HepG2 (cell line): ENCODE results near the gene AP2A2. TPM values are rescaled to one million over a fixed set of nuclear protein-coding genes. Genes with fewer than 3 reads are reported as not detected.

Experiments
- ATAC-seq: fragments of 200-7000 bp; cut with Tn5 transposase; 3 replicates; pipeline ENCODE4 v1.9.1; 2020; ENCODE audit warnings: mild to moderate bottlenecking, moderate library complexity
- BruUV-seq: library from RNA; stranded (reverse); fragments of 400-500 nt; replicated peaks from 2 replicates; lab custom pipeline; 2021; lab: Mats Ljungman, UMichigan
- CTCF ChIA-PET: fragments of 300-600 bp; formaldehyde crosslinking; extraction: SDS; loops from one replicate; lab custom pipeline; 2021; ENCODE audit warnings: low total read pairs, inconsistent platforms, low intra/inter-chr PET ratio; lab: Yijun Ruan, JAX
- POLR2A ChIA-PET: fragments of 350-600 bp; sonication (Branson Sonifier 250); formaldehyde crosslinking; loops from one replicate; lab custom pipeline; 2020; ENCODE audit warnings: antibody characterized with exemption, inconsistent platforms; lab: Yijun Ruan, JAX
- DNase-seq: peaks from one replicate; pipeline ENCODE4 v3.0.0-alpha.2; 2015; ENCODE audit warnings: low spot score
- FAIRE-seq: peaks from 3 replicates; lab custom pipeline; 2011; peaks lifted over from hg19 to GRCh38; lab: Jason Lieb, UNC
- H2AFZ ChIP-seq: one replicate; pipeline ENCODE4 v1.6.1; 2011; ENCODE audit warnings: low read length, inconsistent platforms
- H3K27ac ChIP-seq: fragments of 300-600 bp; 3 replicates; pipeline ENCODE4 v1.8.0; 2011; ENCODE audit warnings: mixed run types, mild to moderate bottlenecking, mixed read lengths, low read length, inconsistent platforms; ENCODE audit not compliant: insufficient read depth; ENCODE audit errors: extremely low read length
- H3K27me3 ChIP-seq, 2 experiments: fragments of 200-600 bp in 1 of 2; 2 replicates in 1 of 2; 3 replicates in 1 of 2; pipeline versions ENCODE4 v1.6.0 to v1.8.0; 2011; ENCODE audit warnings: low read length in 2 of 2, mild to moderate bottlenecking in 2 of 2, moderate library complexity in 2 of 2, inconsistent platforms in 1 of 2; ENCODE audit not compliant: insufficient read depth in 2 of 2, control insufficient read depth in 1 of 2
- H3K36me3 ChIP-seq, 2 experiments: fragments of 200-600 bp in 1 of 2; replicated peaks in 1 of 2; 2 replicates in 1 of 2; 3 replicates in 1 of 2; pipeline versions ENCODE4 v1.5.1 to v1.8.0; 2011; ENCODE audit warnings: low read length in 2 of 2, inconsistent platforms in 1 of 2; ENCODE audit not compliant: insufficient read depth in 2 of 2, control insufficient read depth in 1 of 2
- H3K4me1 ChIP-seq: 2 replicates; pipeline ENCODE4 v1.5.1; 2012; ENCODE audit warnings: low read length, inconsistent platforms; ENCODE audit not compliant: insufficient read depth
- H3K4me2 ChIP-seq: 2 replicates; pipeline ENCODE4 v1.6.0; 2011; ENCODE audit warnings: low read depth, low read length, inconsistent platforms
- H3K4me3 ChIP-seq, 3 experiments: fragments of 200-600 bp in 1 of 3; sonication (generic), shearing (Covaris generic) in 1 of 3; replicated peaks in 1 of 3; 2 replicates each; pipeline ENCODE4 v1.5.1; 2011 to 2016; ENCODE audit warnings: low read length in 3 of 3, inconsistent platforms in 2 of 3, low read depth in 2 of 3, mild to moderate bottlenecking in 2 of 3, control low read depth in 1 of 3, mixed read lengths in 1 of 3; ENCODE audit not compliant: insufficient read depth in 1 of 3
- H3K79me2 ChIP-seq: one replicate; pipeline ENCODE4 v1.6.1; 2011; ENCODE audit warnings: low read length, inconsistent platforms; ENCODE audit not compliant: insufficient read depth
- H3K9ac ChIP-seq: 2 replicates; pipeline ENCODE4 v1.6.0; 2011; ENCODE audit warnings: mild to moderate bottlenecking, low read depth, low read length, inconsistent platforms; ENCODE audit not compliant: insufficient read depth
- H3K9me3 ChIP-seq: 2 replicates; pipeline ENCODE4 v1.5.1; 2012; ENCODE audit warnings: mild to moderate bottlenecking, low read length
- H4K20me1 ChIP-seq: 2 replicates; pipeline ENCODE4 v1.6.0; 2011; ENCODE audit warnings: inconsistent platforms, mild to moderate bottlenecking, low read length, moderate library complexity; ENCODE audit not compliant: insufficient read depth
- ATF7-NPFF ChIP-seq: sonication (generic); formaldehyde crosslinking; IDR thresholded peaks from 2 replicates; pipeline ENCODE4 v1.8.1; 2023; ENCODE audit warnings: mild to moderate bottlenecking, low read depth, missing genetic modification reagents, moderate library complexity
- CEBPG ChIP-seq: IDR thresholded peaks from 2 replicates; pipeline ENCODE4 v1.6.1; 2016
- KDM5A ChIP-seq: fragments of 200-600 bp; sonication (generic); IDR thresholded peaks from 2 replicates; pipeline ENCODE4 v1.7.0; 2018; ENCODE audit warnings: antibody characterized with exemption, mild to moderate bottlenecking, low read length, borderline replicate concordance
- KMT2A ChIP-seq: sonication (generic); formaldehyde crosslinking; IDR thresholded peaks from 2 replicates; pipeline ENCODE4 v1.4.0; 2020; ENCODE audit warnings: missing genetic modification reagents
- PTBP1 ChIP-seq: fragments of 200-400 bp; formaldehyde crosslinking; IDR thresholded peaks from 2 replicates; pipeline ENCODE4 v1.6.1; 2018; ENCODE audit warnings: low read length, low read depth; ENCODE audit not compliant: poor library complexity, severe bottlenecking
- RXRA ChIP-seq: sonication (generic); formaldehyde crosslinking; IDR thresholded peaks from 2 replicates; pipeline ENCODE4 v1.5.1; 2020; ENCODE audit warnings: missing genetic modification reagents
- SIN3B ChIP-seq: fragments of 150-350 bp; IDR thresholded peaks from 2 replicates; pipeline ENCODE4 v1.6.1; 2014; ENCODE audit warnings: low read length
- SMAD1 ChIP-seq: sonication (generic); formaldehyde crosslinking; IDR thresholded peaks from 2 replicates; pipeline ENCODE4 v1.4.0; 2020; ENCODE audit warnings: missing genetic modification reagents, low read depth, mild to moderate bottlenecking, borderline replicate concordance
- SMARCE1 ChIP-seq: fragments of 450-650 bp; IDR thresholded peaks from 2 replicates; pipeline ENCODE4 v1.6.1; 2017; ENCODE audit warnings: borderline replicate concordance
- SOX5 ChIP-seq: IDR thresholded peaks from 2 replicates; pipeline ENCODE4 v1.6.1; 2016; ENCODE audit warnings: borderline replicate concordance
- ZMYM2 ChIP-seq: sonication (generic); formaldehyde crosslinking; IDR thresholded peaks from 2 replicates; pipeline ENCODE4 v1.8.0; 2022; ENCODE audit warnings: mild to moderate bottlenecking, missing genetic modification reagents
- ZNF674 ChIP-seq: sonication (generic); formaldehyde crosslinking; IDR thresholded peaks from 2 replicates; pipeline ENCODE4 v1.5.0; 2020; ENCODE audit warnings: low read depth, mild to moderate bottlenecking, missing genetic modification reagents
- ZNF780A ChIP-seq: sonication (generic); formaldehyde crosslinking; IDR thresholded peaks from 2 replicates; pipeline ENCODE4 v1.8.0; 2022; ENCODE audit warnings: mild to moderate bottlenecking, missing genetic modification reagents, moderate library complexity
- ZSCAN22 ChIP-seq: sonication (generic); formaldehyde crosslinking; IDR thresholded peaks from 2 replicates; pipeline ENCODE4 v1.4.0; 2020; ENCODE audit warnings: mild to moderate bottlenecking, missing genetic modification reagents
- WGBS: methylation state at CpG from one replicate; pipeline ENCODE4 v1.1.6; 2017; ENCODE audit warnings: low lambda C conversion rate; 5-methylcytosine and 5-hydroxymethylcytosine counted together
- in situ Hi-C: cut with HindIII; loops from 2 replicates; pipeline ENCODE4 v1.10.0; 2017; ENCODE audit warnings: low pct_unique_long_range_greater_than_20kb; ENCODE audit not compliant: extremely low pct_ligation_motif_present
- intact Hi-C: fragments of 100-400 bp; cut with micrococcal nuclease; formaldehyde crosslinking; loops from one replicate; pipeline ENCODE4 v1.10.0; 2022; ENCODE audit not compliant: unreplicated experiment
- polyA plus RNA-seq, 8 experiments: library from polyadenylated mRNA; depleted of rRNA in 3 of 8; stranded (reverse) in 7 of 8; unstranded in 1 of 8; fragments of >200 nt; fragmentation: Illumina TruSeq in 4 of 8; extraction: Trizol in 4 of 8; gene quantifications; 2 replicates each; pipeline versions ENCODE4 v1.2.1 to v1.2.3, GENCODE V29; 2011 to 2016; ENCODE audit warnings: low read depth in 4 of 8, missing spikeins in 1 of 8, mixed read lengths in 1 of 8; ENCODE audit not compliant: insufficient read depth in 1 of 8
- total RNA-seq, 5 experiments: library from RNA; depleted of rRNA; stranded (reverse); fragments of >200 nt; fragmentation: Illumina TruSeq; extraction: Trizol; gene quantifications; 2 replicates each; pipeline ENCODE4 v1.2.3, GENCODE V29; 2016; ENCODE audit warnings: low read depth in 1 of 5
- TF ChIP-seq, protein P1 (sequence below): sonication (generic); formaldehyde crosslinking; IDR thresholded peaks from 2 replicates; pipeline ENCODE4 v1.8.0; 2022; ENCODE audit warnings: mild to moderate bottlenecking, missing genetic modification reagents
- TF ChIP-seq, protein P2 (sequence below): sonication (generic); formaldehyde crosslinking; IDR thresholded peaks from 2 replicates; pipeline ENCODE4 v1.4.0; 2020; ENCODE audit warnings: mild to moderate bottlenecking, missing genetic modification reagents

AP2A2 gene
- total and polyA plus RNA-seq, 2 of the 13 experiments (the other 11 are each of a cell fraction or from before 2014, with no cell fraction given) = 25.7 to 75.7 TPM

DNA sequence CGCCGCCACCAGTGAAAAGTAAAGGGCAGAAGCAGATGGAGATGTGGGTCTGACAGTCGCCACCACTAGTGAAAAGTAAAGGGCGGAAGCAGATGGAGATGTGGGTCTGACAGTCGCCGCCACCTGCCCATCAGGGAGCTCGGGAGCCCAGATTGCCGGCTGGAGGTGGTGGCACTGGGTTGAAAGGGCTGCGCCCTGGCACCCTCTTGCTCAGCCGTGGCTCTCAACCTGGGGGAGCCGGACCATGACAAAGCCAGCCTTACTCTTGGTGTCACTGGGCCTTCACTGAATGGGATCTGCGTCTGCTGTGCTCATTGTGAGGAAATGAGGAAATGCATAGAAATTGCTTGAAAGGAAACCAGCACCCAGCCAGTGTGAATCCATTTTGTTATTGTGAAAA is 36.3 kb downstream of the AP2A2 start:
- POLR2A ChIA-PET = no interaction called here
- intact Hi-C loops = no loop called here
- Histone ChIP-seq H3K9ac (no peak overlapping the region), H3K79me2 (peaks cover 11% of the 10 kb centered on the region), H3K4me1 (peaks cover 18% of the 10 kb centered on the region), H3K27ac (no peak overlapping the region), H3K9me3 (no peaks in the 10 kb centered on the region), H3K27me3 (no peaks in the 10 kb centered on the region), H3K4me2 (no peak overlapping the region), H2AFZ (no peak overlapping the region), H4K20me1 (0 out of 2 replicates have a peak, but pooled peaks cover 3% of the 10 kb centered on the region), H3K36me3 (peaks cover 16 to 52% of the 10 kb centered on the region in 2 experiments), H3K4me3 (no peak overlapping the region)
- in situ Hi-C loops = no loop called here
- BruUV-seq = no TSS peak
- no peak for FAIRE-seq
- CTCF ChIA-PET = no interaction called here
- ATAC-seq = no peak
- WGBS = 90% methylated on average over 12 of the region's 12 CpGs
- no peak for DNase-seq
- TF ChIP-seq KMT2A (CRISPR knock-in tag) (no peak), SMARCE1 (no peak), SOX5 (CRISPR knock-in tag) (no peak), ZMYM2 (CRISPR knock-in tag) (no peak), KDM5A (no peak), ATF7-NPFF (CRISPR knock-in tag) (no peak), CEBPG (CRISPR knock-in tag) (no peak), SIN3B (no peak), ZNF780A (no peak), RXRA (no peak), ZNF674 (no peak), PTBP1 (no peak), SMAD1 (CRISPR knock-in tag) (no peak), ZSCAN22 (CRISPR knock-in tag) (no peak)
- TF ChIP-seq, protein P1, sequence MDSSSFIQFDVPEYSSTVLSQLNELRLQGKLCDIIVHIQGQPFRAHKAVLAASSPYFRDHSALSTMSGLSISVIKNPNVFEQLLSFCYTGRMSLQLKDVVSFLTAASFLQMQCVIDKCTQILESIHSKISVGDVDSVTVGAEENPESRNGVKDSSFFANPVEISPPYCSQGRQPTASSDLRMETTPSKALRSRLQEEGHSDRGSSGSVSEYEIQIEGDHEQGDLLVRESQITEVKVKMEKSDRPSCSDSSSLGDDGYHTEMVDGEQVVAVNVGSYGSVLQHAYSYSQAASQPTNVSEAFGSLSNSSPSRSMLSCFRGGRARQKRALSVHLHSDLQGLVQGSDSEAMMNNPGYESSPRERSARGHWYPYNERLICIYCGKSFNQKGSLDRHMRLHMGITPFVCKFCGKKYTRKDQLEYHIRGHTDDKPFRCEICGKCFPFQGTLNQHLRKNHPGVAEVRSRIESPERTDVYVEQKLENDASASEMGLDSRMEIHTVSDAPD (CRISPR knock-in tag) = no peak
- TF ChIP-seq, protein P2, sequence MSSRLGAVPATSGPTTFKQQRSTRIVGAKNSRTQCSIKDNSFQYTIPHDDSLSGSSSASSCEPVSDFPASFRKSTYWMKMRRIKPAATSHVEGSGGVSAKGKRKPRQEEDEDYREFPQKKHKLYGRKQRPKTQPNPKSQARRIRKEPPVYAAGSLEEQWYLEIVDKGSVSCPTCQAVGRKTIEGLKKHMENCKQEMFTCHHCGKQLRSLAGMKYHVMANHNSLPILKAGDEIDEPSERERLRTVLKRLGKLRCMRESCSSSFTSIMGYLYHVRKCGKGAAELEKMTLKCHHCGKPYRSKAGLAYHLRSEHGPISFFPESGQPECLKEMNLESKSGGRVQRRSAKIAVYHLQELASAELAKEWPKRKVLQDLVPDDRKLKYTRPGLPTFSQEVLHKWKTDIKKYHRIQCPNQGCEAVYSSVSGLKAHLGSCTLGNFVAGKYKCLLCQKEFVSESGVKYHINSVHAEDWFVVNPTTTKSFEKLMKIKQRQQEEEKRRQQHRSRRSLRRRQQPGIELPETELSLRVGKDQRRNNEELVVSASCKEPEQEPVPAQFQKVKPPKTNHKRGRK (CRISPR knock-in tag) = no peak
